NCI-H446 treated with DMSO at 0.1 percent for 48 hours (cell line): ENCODE results near the gene KCNJ6.
"Not testable (repeated sequence)": the region's sequence is repeated elsewhere in the genome, so short reads cannot be mapped to it uniquely, and the experiment has no call there.

Experiments used
- DNase-seq: peaks from one replicate; lab custom pipeline; 2025; lab: John Stamatoyannopoulos, UW

KCNJ6 gene

GRCh38 chr21:37675202-37675801, 241.0 kb downstream of the KCNJ6 start:
- no peak for DNase-seq

DNA sequence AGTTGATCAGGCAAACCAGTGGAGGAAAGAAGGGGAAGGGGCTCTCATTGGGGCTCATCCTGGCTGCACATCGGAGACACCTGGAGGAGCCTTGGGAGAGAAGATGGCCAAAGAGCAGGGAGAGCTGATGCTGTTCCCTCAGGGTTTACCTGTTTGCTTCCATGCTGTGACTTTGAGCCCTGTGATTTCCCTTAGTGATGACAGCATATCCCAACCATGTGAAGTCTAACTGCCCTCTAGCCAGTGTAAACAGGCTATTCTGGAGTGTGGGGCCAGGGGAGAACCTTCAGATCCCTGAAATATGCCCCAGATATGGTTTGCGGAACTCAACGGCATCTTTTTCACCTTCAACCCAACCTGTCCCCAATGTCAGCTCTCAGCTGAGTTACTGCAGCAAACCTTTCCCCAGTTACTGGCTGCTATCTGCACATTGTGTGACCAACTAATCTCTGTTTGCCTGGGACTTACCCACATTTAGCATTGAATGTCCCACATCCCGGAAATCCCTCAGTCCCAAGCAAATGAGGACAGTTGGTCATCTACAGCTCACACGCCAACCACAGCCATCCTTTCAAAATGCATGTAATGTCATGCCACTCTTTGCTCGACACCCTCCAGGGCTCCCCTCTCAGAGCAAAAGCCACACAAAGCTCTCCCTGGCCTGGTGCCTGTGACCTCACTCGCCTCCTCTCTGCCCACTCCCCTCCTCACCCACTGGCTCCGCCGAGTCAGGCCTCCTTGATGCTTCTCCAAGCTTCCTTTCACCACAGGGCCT, 242.3 kb downstream of the KCNJ6 start:
- no peak for DNase-seq

DNA sequence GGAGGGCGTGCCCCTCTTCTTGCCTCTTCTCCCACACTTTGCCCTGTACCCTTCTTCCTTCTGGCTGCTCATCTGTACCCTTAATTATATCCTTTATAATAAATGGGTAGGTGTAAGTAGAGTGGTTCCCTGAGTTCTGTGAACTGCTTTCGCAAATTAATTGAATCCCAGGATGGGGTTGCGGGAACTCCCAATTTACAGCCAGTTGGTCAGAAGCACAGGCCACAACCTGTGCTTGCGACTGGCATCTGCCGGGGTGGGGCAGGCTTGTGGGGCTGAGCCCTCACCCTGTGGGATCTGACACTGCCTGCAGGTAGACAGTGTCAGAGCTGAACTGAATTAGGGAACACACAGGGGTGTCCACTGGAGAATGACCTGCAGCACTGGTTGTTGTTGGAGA, 244.9 kb downstream of the KCNJ6 start:
- DNase-seq: no peak

DNA sequence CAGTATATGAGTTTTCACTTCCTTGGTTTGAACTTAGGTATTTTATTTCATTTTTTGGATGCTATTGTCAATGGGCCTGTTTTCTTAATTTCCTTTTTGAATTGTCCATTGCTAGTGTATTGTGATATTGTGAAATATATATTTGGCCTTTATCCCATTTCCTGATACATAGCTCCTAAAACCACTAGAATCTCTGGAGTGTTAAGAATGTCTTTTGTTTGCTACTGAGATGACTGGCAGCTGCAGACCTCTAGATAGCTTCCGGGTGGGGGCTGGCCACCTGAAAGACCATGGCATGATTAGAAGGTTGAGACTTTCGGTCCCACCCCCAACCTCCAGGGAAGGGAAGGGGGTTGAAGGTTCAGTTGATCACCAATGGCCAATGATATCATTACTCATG, 245.4 kb downstream of the KCNJ6 start:
- no peak for DNase-seq

DNA sequence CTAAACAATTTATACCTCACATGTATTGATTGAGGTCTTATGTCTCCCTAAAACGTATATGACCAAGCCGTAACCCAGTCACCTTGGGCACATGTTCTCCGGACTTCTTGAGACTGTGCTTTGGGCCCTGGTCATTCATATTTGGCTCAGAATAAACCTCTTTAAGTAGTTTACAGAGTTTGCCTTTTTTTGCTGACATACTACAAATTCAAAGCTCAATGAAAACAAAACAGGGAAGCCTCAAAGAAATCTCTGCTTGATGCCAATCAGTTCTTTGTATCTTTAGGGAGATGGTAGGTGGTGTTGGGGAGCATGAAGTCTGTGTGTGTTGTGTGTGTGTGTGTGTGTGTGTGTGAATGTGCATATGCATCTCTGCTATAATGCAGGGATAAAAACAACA, 247.0 kb downstream of the KCNJ6 start:
- no peak for DNase-seq

DNA sequence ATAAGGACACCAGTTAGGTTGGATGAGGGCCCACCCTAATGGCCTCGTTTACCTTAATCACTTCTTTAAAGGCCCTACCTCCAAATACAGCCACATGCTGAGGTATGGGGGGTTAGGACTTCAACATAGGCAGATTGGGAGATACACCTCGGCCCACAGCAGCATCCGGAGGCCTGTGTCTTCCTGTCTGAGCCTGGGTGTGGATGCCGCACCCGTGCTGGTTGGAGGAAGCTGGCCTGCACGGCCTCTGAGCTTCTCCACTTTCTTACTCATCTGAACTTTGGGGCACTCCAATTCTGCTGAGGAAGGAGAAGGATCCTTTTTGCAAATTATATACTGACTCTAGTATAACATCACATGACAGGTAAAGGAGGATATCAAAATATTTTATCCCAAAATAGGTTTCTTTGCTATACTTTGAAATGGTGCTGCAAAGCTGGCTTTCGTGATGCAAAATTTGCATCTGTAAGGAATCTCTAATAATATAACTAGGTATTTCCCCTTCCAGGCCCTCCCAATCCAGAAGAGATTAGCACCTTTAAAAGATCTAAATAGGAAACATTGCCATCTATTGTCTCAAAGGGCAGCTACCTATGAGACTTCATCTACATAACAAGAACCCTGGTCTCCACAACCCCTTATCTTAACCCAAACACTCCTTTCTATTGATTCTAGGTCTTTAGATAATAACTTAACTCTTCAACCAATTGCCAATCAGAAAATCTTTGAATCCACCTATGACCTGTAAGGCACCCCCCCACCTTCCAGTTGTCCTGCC, 247.6 kb downstream of the KCNJ6 start:
- no peak for DNase-seq

DNA sequence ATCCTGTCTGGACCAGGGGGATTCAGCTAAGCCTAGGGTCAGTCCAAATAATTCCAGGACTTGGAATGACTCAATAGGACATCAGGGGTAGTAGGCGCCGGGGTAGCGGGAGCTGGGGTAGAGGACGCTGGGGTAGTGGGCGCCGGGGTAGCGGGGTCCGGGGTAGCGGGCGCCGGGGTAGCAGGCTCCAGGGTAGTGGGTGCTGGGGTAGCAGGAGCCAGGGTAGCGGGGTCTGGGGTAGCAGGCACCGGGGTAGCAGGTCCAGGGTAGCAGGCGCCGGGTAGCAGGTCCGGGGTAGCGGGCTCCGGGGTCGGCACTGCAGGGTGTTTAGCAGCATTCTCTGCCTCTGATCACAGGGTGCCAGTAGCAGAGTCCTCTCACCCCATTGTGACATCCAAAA, 248.9 kb downstream of the KCNJ6 start:
- DNase-seq: no peak

DNA sequence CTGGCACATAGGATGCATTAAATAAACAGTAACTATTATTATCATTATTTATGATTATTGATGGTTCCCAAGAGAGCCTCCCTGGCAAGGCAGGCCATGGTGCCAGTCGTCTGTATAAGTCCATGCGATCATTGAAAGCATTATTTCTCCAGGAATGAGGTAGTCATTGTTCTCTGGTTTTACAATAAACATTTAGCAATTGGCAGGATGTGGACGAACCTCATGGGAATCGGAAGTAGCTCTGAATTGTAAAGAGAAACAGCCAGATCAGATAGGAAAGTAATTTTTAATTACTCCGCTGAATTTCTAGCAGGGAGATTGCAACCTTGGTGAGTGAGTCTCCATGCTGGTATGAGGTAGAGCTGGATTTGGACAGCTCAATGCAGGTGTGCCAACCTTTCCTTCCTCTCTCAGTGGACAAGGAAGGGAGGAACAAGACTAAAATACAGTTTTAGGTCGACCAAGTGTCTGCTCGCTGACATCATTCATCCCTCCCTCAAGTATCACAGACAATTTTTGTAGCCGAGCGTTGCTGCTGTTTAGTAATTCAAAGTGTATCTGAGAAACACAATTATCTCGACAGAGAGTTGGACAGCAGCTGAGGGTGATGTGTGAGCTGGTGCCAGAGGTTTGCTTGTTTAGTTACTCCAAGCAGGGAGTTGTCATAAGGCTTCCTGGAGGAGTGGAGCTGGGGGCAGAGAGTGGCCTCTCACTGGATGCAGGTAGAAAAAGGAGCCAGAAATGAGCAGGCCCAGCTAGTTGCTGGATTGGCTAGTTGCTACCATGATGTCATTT, 250.8 kb downstream of the KCNJ6 start:
- DNase-seq: no peak

DNA sequence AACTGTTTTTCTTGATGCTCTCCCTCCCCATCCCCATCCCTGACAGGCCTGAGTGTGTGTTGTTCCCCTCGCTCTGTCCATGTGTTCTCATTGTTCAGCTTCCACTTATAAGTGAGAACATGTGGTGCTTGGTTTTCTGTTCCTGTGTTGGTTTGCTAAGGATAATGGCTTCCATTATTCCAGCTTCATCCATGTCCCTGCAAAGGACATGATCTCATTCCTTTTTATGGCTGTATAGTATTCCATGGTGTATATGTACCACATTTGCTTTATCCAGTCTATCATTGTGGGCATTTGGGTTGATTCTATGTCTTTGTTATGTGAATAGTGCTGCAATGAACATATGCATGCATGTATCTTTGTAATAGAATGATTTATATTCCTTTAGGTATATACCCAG, 254.0 kb downstream of the KCNJ6 start:
- DNase-seq: not testable (repeated sequence)

DNA sequence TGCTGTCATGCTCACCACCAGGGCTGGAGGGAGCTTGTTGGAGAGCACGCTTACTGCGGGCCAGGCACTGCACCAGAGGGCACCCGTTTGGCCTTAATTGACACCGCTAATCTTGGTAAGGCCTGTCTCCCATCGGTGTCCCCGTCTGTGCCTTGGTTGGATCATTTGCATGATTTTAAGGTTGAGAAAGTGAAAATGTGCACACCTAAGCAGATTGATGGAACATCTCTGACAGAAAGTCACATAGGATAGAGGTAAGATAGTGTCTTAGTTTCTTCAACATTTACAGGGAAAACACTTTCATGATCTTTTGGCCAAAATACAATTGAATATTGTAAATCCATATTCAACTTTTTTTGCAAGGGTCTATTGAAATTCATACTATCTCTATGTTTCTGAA, 255.5 kb downstream of the KCNJ6 start:
- no peak for DNase-seq

DNA sequence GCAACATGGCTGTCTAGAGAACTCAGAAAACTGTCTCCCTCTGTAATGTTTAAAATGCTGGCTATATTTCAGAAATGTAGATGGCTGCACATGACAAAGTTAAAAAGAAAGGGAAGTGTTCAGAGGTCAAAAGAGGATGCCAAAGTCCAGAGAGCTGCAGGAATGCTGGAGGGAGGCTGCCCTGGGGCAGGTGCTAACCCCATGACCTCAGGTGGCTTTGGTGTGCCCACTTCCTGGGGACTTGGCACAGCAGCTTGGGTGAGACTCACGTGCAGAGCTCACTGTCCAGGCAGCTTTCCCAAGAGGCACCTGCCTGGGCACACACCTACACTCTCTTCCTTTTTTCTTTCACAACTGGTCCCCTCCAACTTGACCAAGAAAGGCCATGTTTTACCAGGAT, 256.4 kb downstream of the KCNJ6 start:
- no peak for DNase-seq

- peak; percentile 16 for DNase-seq
These were observed 257.3 kb downstream of the KCNJ6 start for GRCh38 chr21:37658817-37659458.

- DNase-seq: no peak
These were observed 258.0 kb downstream of the KCNJ6 start for GRCh38 chr21:37658121-37658816.

DNA sequence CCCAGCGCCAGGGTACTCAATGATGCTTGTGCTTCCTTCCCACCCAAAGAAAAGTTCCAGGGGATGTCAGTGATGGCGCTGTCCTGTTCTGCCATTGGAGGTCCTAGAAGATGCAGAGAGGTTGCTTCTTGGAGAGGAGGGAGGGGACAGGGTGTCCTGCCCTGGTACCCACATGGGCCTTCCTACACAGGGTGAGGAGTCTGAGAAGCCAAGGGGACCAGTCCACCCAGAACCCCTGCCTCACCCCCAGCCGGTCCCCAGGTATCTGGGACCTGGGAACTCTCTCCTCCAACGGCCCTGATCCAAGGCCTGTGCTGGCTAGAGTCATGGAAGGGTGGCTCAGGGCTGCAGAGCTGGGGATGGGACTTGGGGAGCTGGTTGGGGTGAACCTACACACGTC, 259.4 kb downstream of the KCNJ6 start:
- DNase-seq: no peak

GRCh38 chr21:37655611-37656300, 260.5 kb downstream of the KCNJ6 start:
- no peak for DNase-seq

DNA sequence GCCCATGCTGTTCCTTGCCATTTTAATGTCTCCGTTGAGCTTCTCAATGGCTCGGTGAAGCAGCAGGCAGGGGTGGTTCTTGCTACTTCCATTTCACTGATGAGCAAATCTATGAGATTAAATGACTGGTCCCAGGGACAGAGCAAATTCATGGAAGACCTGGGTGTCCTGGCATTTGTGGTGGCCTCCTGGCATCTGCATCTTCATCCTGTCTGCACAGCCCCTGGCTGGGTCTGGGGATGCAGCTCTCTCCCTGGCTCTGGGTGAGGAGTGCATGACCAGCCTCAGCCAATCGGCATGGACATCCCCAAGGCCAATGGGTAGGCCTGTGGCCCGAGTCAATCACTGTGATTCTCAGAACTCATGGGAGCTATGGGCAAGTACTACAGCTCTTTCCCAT, 261.7 kb downstream of the KCNJ6 start:
- DNase-seq: no peak

- DNase-seq: no peak
These were observed 263.1 kb downstream of the KCNJ6 start for GRCh38 chr21:37653201-37653600.

DNA sequence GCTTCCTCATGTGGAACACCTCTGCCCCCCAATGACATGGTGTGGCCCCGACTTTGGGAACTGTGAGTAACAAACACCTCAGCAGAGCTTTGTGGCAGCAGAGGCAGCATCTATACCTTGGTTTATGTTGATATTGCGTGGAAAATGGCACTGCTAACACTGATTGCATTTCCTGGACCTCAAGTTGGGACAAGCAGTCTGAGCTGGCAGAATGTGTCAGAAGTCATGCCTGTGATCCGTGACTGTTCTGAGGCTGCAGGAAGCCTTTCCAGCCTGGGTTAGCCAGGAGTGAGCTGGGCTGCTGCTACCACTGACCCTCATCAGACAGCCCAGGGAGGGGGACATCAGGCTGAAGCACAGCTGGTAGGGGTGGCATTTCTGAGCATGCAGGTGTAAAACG, 268.5 kb downstream of the KCNJ6 start:
- DNase-seq: no peak

GRCh38 chr21:37646761-37647160, 269.5 kb downstream of the KCNJ6 start:
- DNase-seq: not testable (repeated sequence)

DNA sequence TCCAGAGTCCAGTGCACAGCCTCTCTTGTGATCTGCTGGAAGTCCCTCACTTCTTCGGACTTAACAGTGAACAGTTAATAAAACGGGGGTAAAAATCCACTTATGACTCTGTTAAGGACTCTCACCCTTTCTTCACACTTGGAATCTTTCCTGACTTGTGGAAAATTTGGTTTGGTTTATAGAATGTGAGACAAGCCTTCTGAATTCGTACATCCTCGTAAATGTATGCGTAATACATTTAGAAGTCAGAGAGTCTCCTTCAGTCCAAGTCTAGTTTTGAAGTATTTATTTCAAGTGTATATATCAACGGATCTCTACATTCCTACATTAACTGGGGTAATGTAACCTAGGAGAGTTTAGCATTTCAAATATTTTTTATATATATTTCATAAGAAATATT, 270.4 kb downstream of the KCNJ6 start:
- DNase-seq: no peak

GRCh38 chr21:37644636-37645035, 271.6 kb downstream of the KCNJ6 start:
- no peak for DNase-seq
